ENCODE results near the gene SLC38A6.
"Not testable (repeated sequence)": the region's sequence is repeated elsewhere in the genome, so short reads cannot be mapped to it uniquely, and the experiment has no call there.

GRCh38 chr14:61072442-61072841 lies 91.4 kb downstream of the SLC38A6 start:
- not testable (repeated sequence) for TF ChIP-seq CTCF (IDR thresholded peaks at IDR 0.05; ENCODE audit: poor library complexity, severe bottlenecking); EP300 (conservative IDR thresholded peaks at IDR 0.05; ENCODE audit: poor library complexity, severe bottlenecking); EZH2 (IDR thresholded peaks at IDR 0.05; ENCODE audit: borderline replicate concordance, insufficient read depth, low read length, poor library complexity, severe bottlenecking); SMC3 (conservative IDR thresholded peaks at IDR 0.05; ENCODE audit: poor library complexity); POLR2AphosphoS5 (IDR thresholded peaks at IDR 0.05)

Measured in neural cell (in vitro differentiated cells).